ENCODE measurements around the gene ERN1.
"Not testable (repeated sequence)": the region's sequence is repeated elsewhere in the genome, so short reads cannot be mapped to it uniquely, and the experiment has no call there.

Gene ERN1

GRCh38 chr17:64134216-64134970 is 4.4 kb upstream of the ERN1 start:
- no peak for DNase-seq

- DNase-seq: peak; percentile 18
These were observed 3.7 kb upstream of the ERN1 start for GRCh38 chr17:64133546-64134215.

- no peak for DNase-seq
These were observed 1.8 kb upstream of the ERN1 start for GRCh38 chr17:64131606-64132270.

GRCh38 chr17:64130559-64131001 is 636 bp upstream of the ERN1 start:
- DNase-seq: no peak

GRCh38 chr17:64129515-64129764 is 504 bp downstream of the ERN1 start:
- DNase-seq: no peak

GRCh38 chr17:64128787-64129514 is 993 bp downstream of the ERN1 start:
- no peak for DNase-seq

GRCh38 chr17:64126918-64127317 is 3.0 kb downstream of the ERN1 start:
- no peak for DNase-seq

- DNase-seq: no peak
These were observed 4.0 kb downstream of the ERN1 start for GRCh38 chr17:64125937-64126336.

GRCh38 chr17:64124609-64125008 is 5.3 kb downstream of the ERN1 start:
- DNase-seq: no peak

GRCh38 chr17:64123114-64123513 is 6.8 kb downstream of the ERN1 start:
- no peak for DNase-seq

- not testable (repeated sequence) for DNase-seq
These were observed 8.8 kb downstream of the ERN1 start for GRCh38 chr17:64120972-64121786.

GRCh38 chr17:64120159-64120810 is 9.7 kb downstream of the ERN1 start:
- no peak for DNase-seq

GRCh38 chr17:64117981-64118979 is 11.7 kb downstream of the ERN1 start:
- peak; percentile 42 for DNase-seq

GRCh38 chr17:64115822-64116534 is 14.0 kb downstream of the ERN1 start:
- peak; percentile 36 for DNase-seq

GRCh38 chr17:64115043-64115698 is 14.8 kb downstream of the ERN1 start:
- DNase-seq: no peak

- no peak for DNase-seq
These were observed 16.9 kb downstream of the ERN1 start for GRCh38 chr17:64113006-64113405.

GRCh38 chr17:64111831-64112230 is 18.1 kb downstream of the ERN1 start:
- DNase-seq: no peak

GRCh38 chr17:64110379-64111152 is 19.4 kb downstream of the ERN1 start:
- peak; percentile 11 for DNase-seq

GRCh38 chr17:64109400-64109799 is 20.5 kb downstream of the ERN1 start:
- no peak for DNase-seq

Measured in GF-D8 (cell line).